ENCODE data around the gene PRICKLE3. TPM values are rescaled to one million over a fixed set of nuclear protein-coding genes. Genes with fewer than 3 reads are reported as not detected.

The PRICKLE3 gene
- total and polyA plus RNA-seq, 2 of the 4 experiments (the other 2 are of a cell fraction), result 3.4 to 6.4 TPM

- no peak overlapping the region for H2BK5ac ChIP-seq (ENCODE audit: low read depth, low read length, poor library complexity, severe bottlenecking)
- no peak overlapping the region for H3K4me2 ChIP-seq (ENCODE audit: low read depth, low read length)
- no peak overlapping the region for H3K18ac ChIP-seq (ENCODE audit: low read depth, low read length)
- BruUV-seq (replicated peaks), result no TSS peak
- TF ChIP-seq MAZ (IDR thresholded peaks at IDR 0.05; ENCODE audit: borderline replicate concordance, low read depth, low read length) (no peak), CEBPB (IDR thresholded peaks at IDR 0.05; ENCODE audit: low read depth, low read length) (no peak), SMC3 (IDR thresholded peaks at IDR 0.05; ENCODE audit: low read depth, low read length) (no peak), RAD21 (IDR thresholded peaks at IDR 0.05; ENCODE audit: low read length) (no peak), CTCF (conservative IDR thresholded peaks at IDR 0.05; ENCODE audit: low read depth, low read length) (no peak), MAFK (IDR thresholded peaks at IDR 0.05; ENCODE audit: low read depth, low read length) (no peak), NFE2L2 (IDR thresholded peaks at IDR 0.05; ENCODE audit: low read depth, low read length) (no peak), BHLHE40 (IDR thresholded peaks at IDR 0.05; ENCODE audit: low read depth, low read length) (no peak), ELK1 (IDR thresholded peaks at IDR 0.05; ENCODE audit: borderline replicate concordance, low read depth, low read length) (no peak), FOS (IDR thresholded peaks at IDR 0.05; ENCODE audit: low read depth, low read length) (no peak), RFX5 (IDR thresholded peaks at IDR 0.05; ENCODE audit: low read depth, low read length) (no peak), POLR2A (IDR thresholded peaks at IDR 0.05; ENCODE audit: low read depth, low read length) (no peak), RCOR1 (IDR thresholded peaks at IDR 0.05; ENCODE audit: insufficient replicate concordance, low read length) (no peak), MXI1 (IDR thresholded peaks at IDR 0.05; ENCODE audit: borderline replicate concordance, low read depth, low read length) (no peak), CHD1 (IDR thresholded peaks at IDR 0.05; ENCODE audit: low read depth, low read length) (no peak), USF2 (IDR thresholded peaks at IDR 0.05; ENCODE audit: low read depth, low read length) (no peak)
- H3K27me3 ChIP-seq (ENCODE audit: control insufficient read depth, insufficient read depth, low read length), result peaks cover 4% of the 10 kb centered on the region
- H3K4me1 ChIP-seq (ENCODE audit: control insufficient read depth, insufficient read depth, low read length), result no peaks in the 10 kb centered on the region
- dilution Hi-C loops (cut with HindIII; ENCODE audit: low sequenced_read_pairs, unreplicated experiment), result no loop called here
- in situ Hi-C loops (cut with MboI; ENCODE audit: low sequenced_read_pairs), result no loop called here
- H3K4ac ChIP-seq (ENCODE audit: low read depth, low read length), result no peak overlapping the region
- no peak overlapping the region for H2BK15ac ChIP-seq (ENCODE audit: low read depth, low read length)
- ChIA-PET POLR2A (ENCODE audit: unreplicated experiment) (no interaction called here), CTCF (no interaction called here)
- H2AK5ac ChIP-seq (ENCODE audit: low read depth, low read length), result no peak overlapping the region
- peaks cover 4% of the 10 kb centered on the region for H3K9me3 ChIP-seq (ENCODE audit: control insufficient read depth, insufficient read depth, low read length)
- H2AFZ ChIP-seq (replicated peaks; ENCODE audit: low read length, poor library complexity), result no peak overlapping the region
- intact Hi-C loops (cut with micrococcal nuclease), result no loop called here
- no peaks in the 10 kb centered on the region for H3K79me1 ChIP-seq (ENCODE audit: low read depth in 1 of 2, low read length in 2 of 2)
- H4K8ac ChIP-seq (ENCODE audit: low read depth in 2 of 2, low read length in 2 of 2), result no peak overlapping the region
- no peak overlapping the region for H3K56ac ChIP-seq (ENCODE audit: extremely low read depth, insufficient read depth, low read length)
- no peaks in the 10 kb centered on the region for H3K36me3 ChIP-seq (ENCODE audit: control insufficient read depth, insufficient read depth, low read length)
- H3K9ac ChIP-seq (ENCODE audit: low read depth, low read length), result no peak overlapping the region
- H2AK9ac ChIP-seq (replicated peaks; ENCODE audit: low read depth, low read length, poor library complexity), result no peak overlapping the region
- no peak overlapping the region for H3K4me3 ChIP-seq (ENCODE audit: insufficient read depth, low read depth, low read length)
- DNase-seq, result no peak
- no peak overlapping the region for H4K91ac ChIP-seq (ENCODE audit: insufficient read depth, low read depth, low read length)
- no peak overlapping the region for H2BK120ac ChIP-seq (ENCODE audit: low read depth, low read length)
- no peak overlapping the region for H3K14ac ChIP-seq (replicated peaks; ENCODE audit: low read depth, low read length)
- H4K20me1 ChIP-seq (ENCODE audit: insufficient read depth, low read length), result no peaks in the 10 kb centered on the region
- no peak overlapping the region for H3K23ac ChIP-seq (ENCODE audit: low read depth, low read length)
- no peak overlapping the region for H2BK20ac ChIP-seq (ENCODE audit: low read depth, low read length)
- H3K27ac ChIP-seq (ENCODE audit: insufficient read depth, low read length), result no peak overlapping the region
- no peaks in the 10 kb centered on the region for H3K9me1 ChIP-seq (ENCODE audit: insufficient read depth, low read length)
- H4K5ac ChIP-seq (ENCODE audit: low read depth, low read length), result no peak overlapping the region
- ATAC-seq (ENCODE audit: low read depth), result no peak
- WGBS, 2 experiments (ENCODE audit: extremely low coverage in 2 of 2, insufficient read length in 1 of 2), result no CpG with 5 or more reads among the region's 8 CpGs
These were observed 24.2 kb upstream of the PRICKLE3 start for GRCh38 chrX:49210406-49210805.
